Tibial nerve (tissue), 3 donors: ENCODE measurements around the gene MSL3B.

Source experiments
- EP300 ChIP-seq, 2 donors: sonication (generic); formaldehyde crosslinking; IDR thresholded peaks; one replicate each; pipeline ENCODE4 v1.6.1; 2017; ENCODE audit warnings: antibody characterized with exemption in 2 of 2, mild to moderate bottlenecking in 1 of 2
- POLR2A ChIP-seq, 2 donors: fragments of 450-650 bp; IDR thresholded peaks; one replicate each; pipeline ENCODE4 v1.6.1; 2017; ENCODE audit warnings: antibody characterized with exemption in 2 of 2, mild to moderate bottlenecking in 2 of 2, moderate library complexity in 2 of 2

- TF ChIP-seq EP300 (IDR thresholded peaks at IDR 0.05) = no peak
- no peak for TF ChIP-seq POLR2A (IDR thresholded peaks at IDR 0.05)
Observed at GRCh38 chr2:233838726-233839446, 29.3 kb downstream of the MSL3B start.
